K562 (cell line): ENCODE results near the gene ZNF23.

Experiments
- CBFA2T3 ChIP-seq: fragments of 450-650 bp; IDR thresholded peaks from 2 replicates; pipeline ENCODE4 v1.6.1; 2017
- POLR2A ChIP-seq: fragments of 450-650 bp; conservative IDR thresholded peaks from 2 replicates; pipeline ENCODE4 v1.6.1; 2016
- RBM39 ChIP-seq: fragments of 200-400 bp; formaldehyde crosslinking; optimal IDR thresholded peaks from 2 replicates; pipeline ENCODE3; 2018; ENCODE audit warnings: low read depth, low read length
- RNF2 ChIP-seq: sonication (generic); IDR thresholded peaks from 2 replicates; pipeline ENCODE4 v1.6.1; 2016
- TCF3 ChIP-seq: sonication (generic); formaldehyde crosslinking; IDR thresholded peaks from 2 replicates; pipeline ENCODE4 v1.4.0; 2020; ENCODE audit warnings: mild to moderate bottlenecking, missing genetic modification reagents
- TF ChIP-seq, protein P1 (sequence below), 3 experiments: IDR thresholded peaks in 2 of 3; conservative IDR thresholded peaks in 1 of 3; 2 replicates each; pipeline ENCODE4 v1.5.1; 2011 to 2012; ENCODE audit warnings: low read length in 3 of 3, mild to moderate bottlenecking in 3 of 3, control low read depth in 2 of 3, improper control_type of control experiment in 1 of 3, inconsistent platforms in 1 of 3, low read depth in 1 of 3, mixed read lengths in 1 of 3, moderate library complexity in 1 of 3; ENCODE audit not compliant: insufficient read depth in 2 of 3
- TF ChIP-seq, protein P2 (sequence below): fragments of 200-800 bp; sonication (Bioruptor generic); IDR thresholded peaks from 2 replicates; pipeline ENCODE4 v1.6.1; 2016; ENCODE audit warnings: missing genetic modification characterization, missing compliant biosample characterization

DNA sequence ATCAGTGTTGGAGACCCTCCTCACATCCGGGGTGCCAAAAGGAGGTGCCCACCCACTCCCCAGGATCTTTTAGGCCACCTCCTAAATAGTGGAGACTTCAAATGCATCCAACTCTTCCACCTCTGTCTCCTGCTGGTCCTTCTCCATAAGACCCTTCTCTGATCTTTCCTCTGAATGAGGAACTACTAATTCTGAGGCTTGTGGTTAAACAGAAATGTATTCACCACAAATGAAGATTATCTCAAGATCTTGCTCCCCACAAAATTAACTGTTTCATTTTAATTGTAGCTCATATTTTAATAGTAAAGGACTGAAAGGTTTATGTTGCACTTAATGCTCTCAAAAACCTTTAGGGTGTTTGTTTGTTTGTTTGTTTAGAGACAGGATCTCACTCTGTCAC is 54.3 kb downstream of the ZNF23 start:
- no peak for TF ChIP-seq TCF3
- TF ChIP-seq CBFA2T3: no peak
- TF ChIP-seq, protein P1, sequence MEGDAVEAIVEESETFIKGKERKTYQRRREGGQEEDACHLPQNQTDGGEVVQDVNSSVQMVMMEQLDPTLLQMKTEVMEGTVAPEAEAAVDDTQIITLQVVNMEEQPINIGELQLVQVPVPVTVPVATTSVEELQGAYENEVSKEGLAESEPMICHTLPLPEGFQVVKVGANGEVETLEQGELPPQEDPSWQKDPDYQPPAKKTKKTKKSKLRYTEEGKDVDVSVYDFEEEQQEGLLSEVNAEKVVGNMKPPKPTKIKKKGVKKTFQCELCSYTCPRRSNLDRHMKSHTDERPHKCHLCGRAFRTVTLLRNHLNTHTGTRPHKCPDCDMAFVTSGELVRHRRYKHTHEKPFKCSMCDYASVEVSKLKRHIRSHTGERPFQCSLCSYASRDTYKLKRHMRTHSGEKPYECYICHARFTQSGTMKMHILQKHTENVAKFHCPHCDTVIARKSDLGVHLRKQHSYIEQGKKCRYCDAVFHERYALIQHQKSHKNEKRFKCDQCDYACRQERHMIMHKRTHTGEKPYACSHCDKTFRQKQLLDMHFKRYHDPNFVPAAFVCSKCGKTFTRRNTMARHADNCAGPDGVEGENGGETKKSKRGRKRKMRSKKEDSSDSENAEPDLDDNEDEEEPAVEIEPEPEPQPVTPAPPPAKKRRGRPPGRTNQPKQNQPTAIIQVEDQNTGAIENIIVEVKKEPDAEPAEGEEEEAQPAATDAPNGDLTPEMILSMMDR (IDR thresholded peaks at IDR 0.05 in 2 of 3, conservative IDR thresholded peaks at IDR 0.05 in 1 of 3; ENCODE audit: insufficient read depth in 2 of 3, low read depth in 1 of 3, low read length in 3 of 3): no peak
- no peak for TF ChIP-seq RBM39
- TF ChIP-seq, protein P2, sequence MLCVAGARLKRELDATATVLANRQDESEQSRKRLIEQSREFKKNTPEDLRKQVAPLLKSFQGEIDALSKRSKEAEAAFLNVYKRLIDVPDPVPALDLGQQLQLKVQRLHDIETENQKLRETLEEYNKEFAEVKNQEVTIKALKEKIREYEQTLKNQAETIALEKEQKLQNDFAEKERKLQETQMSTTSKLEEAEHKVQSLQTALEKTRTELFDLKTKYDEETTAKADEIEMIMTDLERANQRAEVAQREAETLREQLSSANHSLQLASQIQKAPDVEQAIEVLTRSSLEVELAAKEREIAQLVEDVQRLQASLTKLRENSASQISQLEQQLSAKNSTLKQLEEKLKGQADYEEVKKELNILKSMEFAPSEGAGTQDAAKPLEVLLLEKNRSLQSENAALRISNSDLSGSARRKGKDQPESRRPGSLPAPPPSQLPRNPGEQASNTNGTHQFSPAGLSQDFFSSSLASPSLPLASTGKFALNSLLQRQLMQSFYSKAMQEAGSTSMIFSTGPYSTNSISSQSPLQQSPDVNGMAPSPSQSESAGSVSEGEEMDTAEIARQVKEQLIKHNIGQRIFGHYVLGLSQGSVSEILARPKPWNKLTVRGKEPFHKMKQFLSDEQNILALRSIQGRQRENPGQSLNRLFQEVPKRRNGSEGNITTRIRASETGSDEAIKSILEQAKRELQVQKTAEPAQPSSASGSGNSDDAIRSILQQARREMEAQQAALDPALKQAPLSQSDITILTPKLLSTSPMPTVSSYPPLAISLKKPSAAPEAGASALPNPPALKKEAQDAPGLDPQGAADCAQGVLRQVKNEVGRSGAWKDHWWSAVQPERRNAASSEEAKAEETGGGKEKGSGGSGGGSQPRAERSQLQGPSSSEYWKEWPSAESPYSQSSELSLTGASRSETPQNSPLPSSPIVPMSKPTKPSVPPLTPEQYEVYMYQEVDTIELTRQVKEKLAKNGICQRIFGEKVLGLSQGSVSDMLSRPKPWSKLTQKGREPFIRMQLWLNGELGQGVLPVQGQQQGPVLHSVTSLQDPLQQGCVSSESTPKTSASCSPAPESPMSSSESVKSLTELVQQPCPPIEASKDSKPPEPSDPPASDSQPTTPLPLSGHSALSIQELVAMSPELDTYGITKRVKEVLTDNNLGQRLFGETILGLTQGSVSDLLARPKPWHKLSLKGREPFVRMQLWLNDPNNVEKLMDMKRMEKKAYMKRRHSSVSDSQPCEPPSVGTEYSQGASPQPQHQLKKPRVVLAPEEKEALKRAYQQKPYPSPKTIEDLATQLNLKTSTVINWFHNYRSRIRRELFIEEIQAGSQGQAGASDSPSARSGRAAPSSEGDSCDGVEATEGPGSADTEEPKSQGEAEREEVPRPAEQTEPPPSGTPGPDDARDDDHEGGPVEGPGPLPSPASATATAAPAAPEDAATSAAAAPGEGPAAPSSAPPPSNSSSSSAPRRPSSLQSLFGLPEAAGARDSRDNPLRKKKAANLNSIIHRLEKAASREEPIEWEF (CRISPR knock-in tag): no peak
- TF ChIP-seq POLR2A: no peak
- no peak for TF ChIP-seq RNF2
